ENCODE measurements around the gene HTR7. TPM values are rescaled to one million over a fixed set of nuclear protein-coding genes. Genes with fewer than 3 reads are reported as not detected.
"Not testable (repeated sequence)": the region's sequence is repeated elsewhere in the genome, so short reads cannot be mapped to it uniquely, and the experiment has no call there.

Gene HTR7
- 34.3 and 48.6 TPM in 2 replicates for total RNA-seq (2014; rRNA removed; shearing (Covaris generic))

- peaks cover 24% of the 10 kb centered on the region for H3K27me3 ChIP-seq (ENCODE audit: control insufficient read depth, insufficient read depth, low read length)
- H3K36me3 ChIP-seq (replicated peaks; ENCODE audit: control insufficient read depth, insufficient read depth, low read length), result no peaks in the 10 kb centered on the region
- DNase-seq, result peak; percentile 93
- peak within 1 kb of the TSS; percentile 80 for H3K4me3 ChIP-seq (ENCODE audit: insufficient read depth, low read depth, low read length)
These were observed at the start of gene HTR7 for GRCh38 chr10:90857635-90858460. Gene HTR7 (minus strand): TSS chr10:90858039. CDS start chr10:90857671, 368 bp downstream.

DNA sequence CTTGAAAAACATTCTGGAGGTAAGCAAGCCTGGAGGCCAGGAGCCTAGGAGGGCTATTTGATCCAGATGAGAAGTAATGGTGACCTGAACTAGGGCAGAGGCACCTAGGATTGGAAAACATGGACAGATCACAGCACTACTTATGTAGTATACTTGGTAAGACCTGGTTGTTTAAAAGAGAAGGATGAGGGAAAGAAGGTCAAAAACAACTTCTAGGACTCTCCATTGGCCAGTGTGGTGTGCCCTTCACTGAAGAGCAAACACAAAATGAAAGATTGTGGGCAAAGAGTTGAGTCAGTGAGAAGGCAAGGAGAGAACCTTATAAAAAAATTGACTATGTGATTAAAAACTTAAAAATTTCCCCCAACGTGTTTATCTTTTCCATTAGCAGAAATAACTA, 48.8 kb upstream of the HTR7 start:
- no peak for DNase-seq
- Histone ChIP-seq H3K36me3 (replicated peaks; ENCODE audit: control insufficient read depth, insufficient read depth, low read length) (peaks cover 1% of the 10 kb centered on the region; the same call in 1 of the 2 replicates), H3K4me3 (ENCODE audit: insufficient read depth, low read depth, low read length) (no peak overlapping the region), H3K27me3 (ENCODE audit: control insufficient read depth, insufficient read depth, low read length) (no peaks in the 10 kb centered on the region)

GRCh38 chr10:90905925-90906324, 48.1 kb upstream of the HTR7 start:
- no peak for DNase-seq
- Histone ChIP-seq H3K27me3 (ENCODE audit: control insufficient read depth, insufficient read depth, low read length) (no peaks in the 10 kb centered on the region), H3K36me3 (replicated peaks; ENCODE audit: control insufficient read depth, insufficient read depth, low read length) (peaks cover 1% of the 10 kb centered on the region; the same call in 1 of the 2 replicates), H3K4me3 (ENCODE audit: insufficient read depth, low read depth, low read length) (no peak overlapping the region)

DNA sequence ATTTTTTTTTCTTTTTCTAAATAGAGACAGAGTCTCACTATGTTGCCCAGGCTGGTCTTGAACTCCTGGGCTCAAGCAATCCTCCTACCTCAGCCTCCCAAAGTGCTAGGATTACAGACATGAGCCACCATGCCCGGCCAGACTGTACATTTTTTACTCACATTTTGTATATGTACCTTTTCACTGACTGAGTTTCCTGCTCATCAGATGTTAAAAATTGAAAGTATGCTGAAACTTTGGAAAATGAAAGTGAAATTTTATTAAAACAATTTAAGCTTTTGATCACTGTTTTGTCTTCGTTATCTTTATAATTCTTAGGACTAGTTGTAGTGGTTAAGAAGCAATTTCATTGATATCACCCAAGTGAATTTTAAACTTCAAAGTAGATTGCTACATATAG, 39.1 kb upstream of the HTR7 start:
- DNase-seq; H3K36me3 ChIP-seq (replicated peaks; ENCODE audit: control insufficient read depth, insufficient read depth, low read length); H3K4me3 ChIP-seq (ENCODE audit: insufficient read depth, low read depth, low read length); H3K27me3 ChIP-seq (ENCODE audit: control insufficient read depth, insufficient read depth, low read length): not testable (repeated sequence)

DNA sequence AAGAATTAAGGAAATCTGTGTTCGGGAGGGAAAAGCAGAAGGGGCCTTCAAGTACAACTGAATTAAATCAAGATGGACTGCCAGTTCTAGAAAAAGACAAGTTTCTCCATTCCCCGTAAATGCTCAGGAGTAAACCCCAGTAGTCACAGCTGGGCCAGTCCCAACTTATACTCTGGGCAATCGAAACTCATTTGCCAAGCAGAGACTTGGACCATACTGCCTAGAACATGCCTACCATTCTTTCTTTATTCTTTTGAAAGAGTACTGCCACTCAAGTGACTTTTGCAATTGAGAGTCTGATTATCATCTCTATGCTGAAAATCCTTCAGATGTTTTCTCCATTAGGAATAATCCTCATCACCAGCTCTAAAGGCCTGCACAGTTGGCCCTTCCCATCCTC, 35.4 kb upstream of the HTR7 start:
- no peak for DNase-seq
- no peaks in the 10 kb centered on the region for H3K27me3 ChIP-seq (ENCODE audit: control insufficient read depth, insufficient read depth, low read length)
- peaks cover 6% of the 10 kb centered on the region for H3K36me3 ChIP-seq (replicated peaks; ENCODE audit: control insufficient read depth, insufficient read depth, low read length)
- no peak overlapping the region for H3K4me3 ChIP-seq (ENCODE audit: insufficient read depth, low read depth, low read length)

DNA sequence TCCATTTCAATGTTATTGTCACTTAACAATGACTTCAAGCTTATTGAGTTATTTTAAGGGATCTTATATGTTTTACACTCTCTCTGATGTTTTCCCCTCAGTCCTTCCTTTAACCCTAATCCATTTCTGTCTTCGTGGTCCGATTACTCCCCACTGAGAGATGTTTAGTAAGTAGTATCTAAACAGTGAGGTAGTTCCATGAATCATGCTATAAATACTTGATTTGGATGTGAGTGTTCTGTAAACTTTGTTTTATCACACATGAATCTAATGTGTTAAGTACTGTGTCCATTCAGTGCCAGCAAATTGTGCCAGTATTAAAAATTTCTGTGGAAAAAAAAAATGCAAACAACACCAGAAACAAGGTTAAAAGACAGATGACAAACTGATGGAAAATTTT, 32.5 kb upstream of the HTR7 start:
- Histone ChIP-seq H3K27me3 (ENCODE audit: control insufficient read depth, insufficient read depth, low read length) (no peaks in the 10 kb centered on the region), H3K4me3 (ENCODE audit: insufficient read depth, low read depth, low read length) (no peak overlapping the region), H3K36me3 (replicated peaks; ENCODE audit: control insufficient read depth, insufficient read depth, low read length) (peaks cover 8% of the 10 kb centered on the region)
- DNase-seq, result no peak

- Histone ChIP-seq H3K4me3 (ENCODE audit: insufficient read depth, low read depth, low read length) (no peak overlapping the region), H3K36me3 (replicated peaks; ENCODE audit: control insufficient read depth, insufficient read depth, low read length) (peaks cover 8% of the 10 kb centered on the region)
- DNase-seq, result no peak
These were observed 31.8 kb upstream of the HTR7 start for GRCh38 chr10:90889636-90890035.

DNA sequence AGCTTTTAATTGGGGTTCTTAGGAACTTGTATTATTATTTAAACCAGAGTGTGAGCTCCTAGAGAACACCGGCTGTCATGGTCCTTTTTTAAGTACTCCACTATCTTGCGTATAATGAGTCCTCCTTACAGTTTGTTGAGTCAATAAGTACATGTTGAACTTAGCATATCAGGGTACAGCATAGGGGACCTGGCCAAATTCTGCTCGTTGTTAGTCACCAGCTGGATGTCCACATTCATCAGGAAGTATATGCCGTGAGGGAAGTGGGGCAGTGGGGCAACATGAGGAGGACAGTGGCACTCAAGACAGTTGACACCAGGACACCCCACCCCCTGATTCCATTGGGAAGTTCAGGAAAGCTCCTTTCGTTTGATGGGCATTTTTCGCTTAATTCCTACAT, 30.5 kb upstream of the HTR7 start:
- H3K36me3 ChIP-seq (replicated peaks; ENCODE audit: control insufficient read depth, insufficient read depth, low read length), result peaks cover 7% of the 10 kb centered on the region
- no peaks in the 10 kb centered on the region for H3K27me3 ChIP-seq (ENCODE audit: control insufficient read depth, insufficient read depth, low read length)
- no peak for DNase-seq
- H3K4me3 ChIP-seq (ENCODE audit: insufficient read depth, low read depth, low read length), result no peak overlapping the region

More at GRCh38 chr10:90889636-90890035, 31.8 kb upstream of the HTR7 start:
- H3K27me3 ChIP-seq (ENCODE audit: control insufficient read depth, insufficient read depth, low read length), result no peaks in the 10 kb centered on the region

DNA sequence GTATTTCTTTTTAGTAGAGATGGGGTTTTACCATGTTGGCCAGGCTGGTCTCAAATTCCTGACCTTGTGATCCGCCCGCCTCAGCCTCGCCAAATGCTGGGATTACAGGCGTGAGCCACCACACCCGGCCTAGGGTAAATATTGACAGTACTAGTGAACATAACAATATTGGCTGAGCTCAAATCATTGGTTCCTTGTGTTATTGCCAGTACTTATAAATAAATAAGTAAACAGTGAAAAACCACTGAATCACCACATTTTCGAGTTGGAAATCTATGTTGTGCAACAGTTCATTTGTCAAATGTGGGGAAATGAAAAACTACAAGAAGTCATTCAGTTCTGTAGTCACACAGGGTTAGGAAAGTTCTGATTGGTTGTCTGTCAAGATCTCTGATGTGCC, 29.7 kb upstream of the HTR7 start:
- peaks cover 7% of the 10 kb centered on the region for H3K36me3 ChIP-seq (replicated peaks; ENCODE audit: control insufficient read depth, insufficient read depth, low read length)
- no peak for DNase-seq
- no peak overlapping the region for H3K4me3 ChIP-seq (ENCODE audit: insufficient read depth, low read depth, low read length)
- H3K27me3 ChIP-seq (ENCODE audit: control insufficient read depth, insufficient read depth, low read length), result no peaks in the 10 kb centered on the region

- H3K4me3 ChIP-seq (ENCODE audit: insufficient read depth, low read depth, low read length), result no peak overlapping the region
- DNase-seq, result no peak
- peaks cover 7% of the 10 kb centered on the region for H3K36me3 ChIP-seq (replicated peaks; ENCODE audit: control insufficient read depth, insufficient read depth, low read length)
- no peaks in the 10 kb centered on the region for H3K27me3 ChIP-seq (ENCODE audit: control insufficient read depth, insufficient read depth, low read length)
These were observed 27.3 kb upstream of the HTR7 start for GRCh38 chr10:90885176-90885575.

GRCh38 chr10:90884431-90884830, 26.6 kb upstream of the HTR7 start:
- no peak for DNase-seq
- Histone ChIP-seq H3K4me3 (ENCODE audit: insufficient read depth, low read depth, low read length) (no peak overlapping the region), H3K36me3 (replicated peaks; ENCODE audit: control insufficient read depth, insufficient read depth, low read length) (peaks cover 7% of the 10 kb centered on the region), H3K27me3 (ENCODE audit: control insufficient read depth, insufficient read depth, low read length) (no peaks in the 10 kb centered on the region)

DNA sequence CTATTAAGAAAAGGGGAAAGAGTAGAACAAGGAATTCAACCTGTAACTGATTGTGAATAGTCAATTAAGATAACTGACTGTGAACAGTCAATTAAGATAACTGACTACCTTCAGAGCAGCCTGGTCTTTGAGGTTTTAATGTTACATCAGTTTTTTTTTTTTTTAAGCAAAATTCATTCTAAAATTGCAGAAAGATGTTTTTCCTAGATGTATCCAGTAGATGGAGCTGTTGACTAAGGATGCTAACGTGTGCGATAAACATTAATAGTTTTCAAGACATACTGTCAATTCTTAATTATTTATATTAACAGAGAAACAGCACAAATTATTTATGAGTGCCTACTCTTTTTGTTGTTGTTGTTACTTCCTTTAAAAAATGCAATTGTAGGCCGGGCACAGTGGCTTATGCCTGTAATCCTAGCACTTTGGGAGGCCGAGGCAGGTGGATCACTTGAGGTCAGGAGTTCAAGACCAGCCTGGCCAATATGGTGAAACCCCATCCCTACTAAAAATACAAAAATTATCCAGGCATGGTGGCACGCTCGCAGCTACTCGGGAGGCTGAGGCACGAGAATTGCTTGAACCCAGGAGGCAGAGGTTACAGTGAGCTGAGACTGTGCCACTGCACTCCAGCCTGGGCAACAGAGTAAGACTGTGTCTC, 22.4 kb upstream of the HTR7 start:
- H3K27me3 ChIP-seq (ENCODE audit: control insufficient read depth, insufficient read depth, low read length); DNase-seq; H3K4me3 ChIP-seq (ENCODE audit: insufficient read depth, low read depth, low read length); H3K36me3 ChIP-seq (replicated peaks; ENCODE audit: control insufficient read depth, insufficient read depth, low read length): not testable (repeated sequence)

DNA sequence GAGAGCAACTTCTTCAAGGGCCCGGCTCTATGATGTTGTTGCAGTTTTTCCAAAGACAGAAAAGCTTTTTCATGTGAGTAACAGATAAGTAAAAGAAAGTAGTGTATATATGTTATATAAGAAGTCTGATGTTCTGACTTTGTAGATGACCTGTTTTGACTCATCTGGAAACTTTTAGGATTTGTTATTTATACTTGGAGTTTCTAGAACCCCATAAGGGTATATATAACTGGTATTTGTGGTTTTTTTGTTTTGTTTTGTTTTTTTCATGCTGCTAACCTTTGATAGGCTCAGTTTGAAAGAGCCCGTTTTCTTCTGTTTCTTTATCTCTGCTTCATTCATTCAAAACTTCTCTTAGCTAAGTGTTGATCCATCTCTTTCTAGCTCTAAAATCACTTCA, 21.2 kb upstream of the HTR7 start:
- Histone ChIP-seq H3K27me3 (ENCODE audit: control insufficient read depth, insufficient read depth, low read length) (no peaks in the 10 kb centered on the region), H3K4me3 (ENCODE audit: insufficient read depth, low read depth, low read length) (no peak overlapping the region), H3K36me3 (replicated peaks; ENCODE audit: control insufficient read depth, insufficient read depth, low read length) (peaks cover 6% of the 10 kb centered on the region)
- DNase-seq, result no peak

- DNase-seq, result no peak
- Histone ChIP-seq H3K4me3 (ENCODE audit: insufficient read depth, low read depth, low read length) (peak overlapping the region; percentile 85), H3K27me3 (ENCODE audit: control insufficient read depth, insufficient read depth, low read length) (no peaks in the 10 kb centered on the region), H3K36me3 (replicated peaks; ENCODE audit: control insufficient read depth, insufficient read depth, low read length) (peaks cover 4% of the 10 kb centered on the region)
These were observed 14.8 kb upstream of the HTR7 start for GRCh38 chr10:90872648-90873020.
